SK-N-SH (cell line): ENCODE data around the gene FAM161A. TPM values are rescaled to one million over a fixed set of nuclear protein-coding genes. Genes with fewer than 3 reads are reported as not detected.

Experiments
- CTCF ChIA-PET: fragments of 300-600, 350-600 bp; formaldehyde crosslinking; extraction: SDS; loops from one replicate; lab custom pipeline; 2021; lab: Yijun Ruan, JAX
- POLR2A ChIA-PET: fragments of 350-600 bp; sonication (Branson Sonifier 250); formaldehyde crosslinking; extraction: SDS; loops from one replicate; lab custom pipeline; 2020; ENCODE audit warnings: antibody characterized with exemption, inconsistent platforms; lab: Yijun Ruan, JAX
- DNase-seq: peaks from one replicate; pipeline ENCODE4 v3.0.0; 2012
- H2AFZ ChIP-seq: fragments of 200-600 bp; sonication (generic); 2 replicates; pipeline ENCODE4 v1.8.1; 2016; ENCODE audit warnings: antibody characterized with exemption, mild to moderate bottlenecking, low read depth
- H3F3A ChIP-seq: fragments of 200-600 bp; sonication (generic); replicated peaks from 2 replicates; pipeline ENCODE3; 2016; ENCODE audit warnings: antibody characterized with exemption, mild to moderate bottlenecking; ENCODE audit not compliant: insufficient read depth
- H3K27ac ChIP-seq, 2 experiments: fragments of 200-500 bp in 1 of 2; fragments of 200-600 bp in 1 of 2; sonication (Bioruptor generic) in 1 of 2; sonication (generic), shearing (Covaris generic) in 1 of 2; 2 replicates each; pipeline versions ENCODE4 v1.5.1 to v1.6.1; 2014 to 2016; ENCODE audit warnings: low read depth in 2 of 2, inconsistent platforms in 1 of 2, low read length in 1 of 2, mild to moderate bottlenecking in 1 of 2, mixed read lengths in 1 of 2
- H3K27me3 ChIP-seq: fragments of 200-600 bp; sonication (generic), shearing (Covaris generic); 2 replicates; pipeline ENCODE4 v1.6.1; 2016; ENCODE audit warnings: mixed run types; ENCODE audit not compliant: insufficient read depth
- H3K36me3 ChIP-seq, 2 experiments: fragments of 200-500 bp in 1 of 2; fragments of 200-600 bp in 1 of 2; sonication (Bioruptor generic) in 1 of 2; sonication (generic) in 1 of 2; replicated peaks in 1 of 2; 2 replicates each; pipeline versions ENCODE3 to v1.5.1; 2014 to 2016; ENCODE audit warnings: low read length in 1 of 2, mild to moderate bottlenecking in 1 of 2; ENCODE audit not compliant: insufficient read depth in 2 of 2, control insufficient read depth in 1 of 2
- H3K4me1 ChIP-seq, 2 experiments: fragments of 200-500 bp in 1 of 2; fragments of 200-600 bp in 1 of 2; sonication (Bioruptor generic) in 1 of 2; sonication (generic), shearing (Covaris generic) in 1 of 2; 2 replicates each; pipeline versions ENCODE4 v1.5.1 to v1.6.1; 2014 to 2016; ENCODE audit warnings: low read depth in 1 of 2, low read length in 1 of 2, mixed run types in 1 of 2; ENCODE audit not compliant: insufficient read depth in 2 of 2, control insufficient read depth in 1 of 2
- H3K4me2 ChIP-seq: fragments of 200-600 bp; sonication (generic), shearing (Covaris generic); 2 replicates; pipeline ENCODE4 v1.6.1; 2017; ENCODE audit warnings: mixed run types
- H3K4me3 ChIP-seq, 2 experiments: fragments of 200-500 bp in 1 of 2; fragments of 200-600 bp in 1 of 2; sonication (Bioruptor generic) in 1 of 2; sonication (generic), shearing (Covaris generic) in 1 of 2; 2 replicates each; pipeline versions ENCODE4 v1.5.1 to v1.8.1; 2014 to 2016; ENCODE audit warnings: low read depth in 2 of 2, inconsistent platforms in 1 of 2, low read length in 1 of 2, mild to moderate bottlenecking in 1 of 2, mixed read lengths in 1 of 2, moderate library complexity in 1 of 2
- H3K79me2 ChIP-seq: fragments of 200-600 bp; sonication (generic); 2 replicates; pipeline ENCODE4 v1.8.1; 2017; ENCODE audit warnings: mild to moderate bottlenecking; ENCODE audit not compliant: insufficient read depth
- H3K9ac ChIP-seq: fragments of 200-600 bp; sonication (generic); 2 replicates; pipeline ENCODE4 v1.6.1; 2017; ENCODE audit warnings: mixed run types
- H3K9me2 ChIP-seq: fragments of 200-600 bp; sonication (generic); 2 replicates; pipeline ENCODE4 v1.6.1; 2017; ENCODE audit warnings: mixed run types
- H3K9me3 ChIP-seq: fragments of 200-600 bp; sonication (generic); 2 replicates; pipeline ENCODE4 v1.6.1; 2017; ENCODE audit warnings: mixed run types, mild to moderate bottlenecking, moderate library complexity
- H4K20me1 ChIP-seq: fragments of 200-600 bp; sonication (generic); 2 replicates; pipeline ENCODE4 v1.6.1; 2017; ENCODE audit warnings: mild to moderate bottlenecking, mixed run types; ENCODE audit not compliant: insufficient read depth
- CHD2 ChIP-seq: fragments of 150-350 bp; IDR thresholded peaks from 2 replicates; pipeline ENCODE4 v1.6.1; 2018; ENCODE audit warnings: low read length; ENCODE audit not compliant: partially characterized antibody
- FOSL2 ChIP-seq: IDR thresholded peaks from 2 replicates; pipeline ENCODE4 v1.4.0; 2012; ENCODE audit warnings: low read depth, mild to moderate bottlenecking, moderate library complexity, borderline replicate concordance
- FOXJ3 ChIP-seq: sonication (generic); formaldehyde crosslinking; IDR thresholded peaks from 2 replicates; pipeline ENCODE4 v1.5.1; 2020; ENCODE audit warnings: mild to moderate bottlenecking, missing genetic modification reagents
- FOXM1 ChIP-seq: IDR thresholded peaks from 2 replicates; pipeline ENCODE4 v1.4.0; 2012; ENCODE audit warnings: low read depth, mild to moderate bottlenecking
- GATA2 ChIP-seq: sonication (generic); formaldehyde crosslinking; IDR thresholded peaks from 2 replicates; pipeline ENCODE4 v1.5.0; 2020; ENCODE audit warnings: mild to moderate bottlenecking, missing genetic modification reagents
- MEF2A ChIP-seq: IDR thresholded peaks from 2 replicates; pipeline ENCODE4 v1.4.0; 2012; ENCODE audit warnings: low read depth, borderline replicate concordance
- MXI1 ChIP-seq: IDR thresholded peaks from 2 replicates; pipeline ENCODE4 v1.6.1; 2012; ENCODE audit warnings: mild to moderate bottlenecking, low read depth, low read length, improper control_type of control experiment
- NFIC ChIP-seq: IDR thresholded peaks from 2 replicates; pipeline ENCODE4 v1.4.0; 2012; ENCODE audit warnings: borderline replicate concordance
- NRF1 ChIP-seq: IDR thresholded peaks from 2 replicates; pipeline ENCODE4 v1.6.1; 2012; ENCODE audit warnings: low read depth, mild to moderate bottlenecking, low read length
- POLR2AphosphoS5 ChIP-seq: IDR thresholded peaks from 2 replicates; pipeline ENCODE4 v1.6.1; 2012; ENCODE audit warnings: low read depth, low read length
- REST ChIP-seq: IDR thresholded peaks from 2 replicates; pipeline ENCODE4 v1.6.1; 2012; ENCODE audit warnings: mild to moderate bottlenecking, low read depth, low read length, moderate library complexity
- TEAD4 ChIP-seq: IDR thresholded peaks from 2 replicates; pipeline ENCODE4 v1.4.0; 2012; ENCODE audit warnings: mild to moderate bottlenecking, borderline replicate concordance; ENCODE audit not compliant: insufficient read depth
- USF1 ChIP-seq: IDR thresholded peaks from 2 replicates; pipeline ENCODE4 v1.4.0; 2012; ENCODE audit warnings: low read depth, borderline replicate concordance
- USF2 ChIP-seq: fragments of 150-350 bp; IDR thresholded peaks from 2 replicates; pipeline ENCODE4 v1.6.1; 2017; ENCODE audit warnings: antibody characterized with exemption, low read length, low read depth, borderline replicate concordance
- YY1 ChIP-seq: IDR thresholded peaks from 2 replicates; pipeline ENCODE4 v1.4.0; 2012; ENCODE audit warnings: low read depth, mild to moderate bottlenecking
- WGBS: methylation state at CpG from one replicate; pipeline ENCODE4 v1.1.6; 2017; ENCODE audit warnings: low lambda C conversion rate; 5-methylcytosine and 5-hydroxymethylcytosine counted together
- polyA plus RNA-seq, 3 experiments: library from polyadenylated mRNA; depleted of rRNA; stranded (reverse); fragments of >200 nt; gene quantifications; 2 replicates each; pipeline ENCODE4 v1.2.3, GENCODE V29; 2012
- TF ChIP-seq, protein P1 (sequence below): fragments of 150-350 bp; IDR thresholded peaks from 2 replicates; pipeline ENCODE4 v1.6.1; 2016; ENCODE audit warnings: mild to moderate bottlenecking, low read depth, low read length

The FAM161A gene
- polyA plus RNA-seq, 1 of the 3 experiments (the other 2 are of a cell fraction): 0.90 TPM

DNA sequence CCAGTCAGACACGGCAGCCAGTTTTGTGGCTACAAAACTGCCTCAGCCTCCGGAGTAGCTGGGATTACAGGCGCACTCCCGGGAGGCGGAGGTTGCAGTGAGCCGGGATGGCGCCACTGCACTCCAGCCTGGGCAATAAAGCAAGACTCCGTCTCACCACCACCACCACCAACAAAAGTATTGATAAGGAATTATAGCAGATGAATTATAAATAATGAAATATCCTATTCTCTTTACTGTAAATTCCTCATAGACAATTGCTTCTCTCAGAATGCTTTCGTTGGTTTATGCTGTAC lies 1.4 kb upstream of the FAM161A start:
- no peaks in the 10 kb centered on the region for H3K79me2 ChIP-seq
- no peak for DNase-seq
- no peaks in the 10 kb centered on the region for H4K20me1 ChIP-seq
- TF ChIP-seq POLR2AphosphoS5 (no peak), USF2 (no peak), FOXM1 (no peak), NRF1 (no peak), FOSL2 (no peak), FOXJ3 (CRISPR knock-in tag) (no peak), TEAD4 (no peak), MEF2A (no peak)
- no peaks in the 10 kb centered on the region for H3K9me2 ChIP-seq
- H3K36me3 ChIP-seq: no peaks in the 10 kb centered on the region
- ChIA-PET POLR2A (no interaction called here), CTCF (interaction anchor here (0.8 to 1.4 kb wide), 5 partner anchors 11 to 320 kb away, joined by 3 to 6 read pairs (median 4); no protein-coding TSS in a partner anchor)
- H3K9ac ChIP-seq: peak overlapping the region; percentile 41; the same call in 1 of the 2 replicates
- H3K4me2 ChIP-seq: peak overlapping the region; percentile 91
- H3K27ac ChIP-seq: peak overlapping the region in 1 of 2 experiments; percentile 96; a peak in 2 of 4 replicates
- WGBS: 55% methylated on average over 4 of the region's 9 CpGs
- H3K27me3 ChIP-seq: no peaks in the 10 kb centered on the region
- H3F3A ChIP-seq: peaks cover 3% of the 10 kb centered on the region
- H2AFZ ChIP-seq: peak overlapping the region; percentile 91
- peaks cover 0 to 4% of the 10 kb centered on the region in 2 experiments; a peak in 1 of 4 replicates for H3K4me1 ChIP-seq
- no peaks in the 10 kb centered on the region for H3K9me3 ChIP-seq
- H3K4me3 ChIP-seq: peak overlapping the region; percentile 85 to 94

GRCh38 chr2:61854564-61855317 lies 881 bp upstream of the FAM161A start:
- Histone ChIP-seq H3K4me1 (peaks cover 0 to 4% of the 10 kb centered on the region in 2 experiments; a peak in 1 of 4 replicates), H3K9me2 (no peaks in the 10 kb centered on the region), H3K9ac (peak overlapping the region; percentile 41; the same call in 1 of the 2 replicates), H2AFZ (peak overlapping the region; percentile 91), H3F3A (peaks cover 3% of the 10 kb centered on the region), H3K4me2 (peak overlapping the region; percentile 91), H3K9me3 (no peaks in the 10 kb centered on the region), H3K79me2 (no peaks in the 10 kb centered on the region), H3K36me3 (no peaks in the 10 kb centered on the region), H4K20me1 (no peaks in the 10 kb centered on the region), H3K4me3 (peak overlapping the region; percentile 85 to 94), H3K27ac (peak overlapping the region; percentile 70 to 96), H3K27me3 (no peaks in the 10 kb centered on the region)
- peak; percentile 91 for DNase-seq
- CTCF ChIA-PET: interaction anchor here (0.8 to 1.9 kb wide), 6 partner anchors 12 to 320 kb away, joined by 3 to 6 read pairs (median 4); no protein-coding TSS in a partner anchor
- WGBS: 2% methylated on average over 20 of the region's 23 CpGs
- POLR2A ChIA-PET: interaction anchor here (1.5 to 1.6 kb wide), 2 partner anchors 9 to 91 kb away, joined by 3 to 6 read pairs; no protein-coding TSS in a partner anchor
- no peak for TF ChIP-seq NFIC
- TF ChIP-seq POLR2AphosphoS5: 0 out of 2 replicates have a peak, but pooled peaks have one; percentile 36
- no peak for TF ChIP-seq MEF2A
- peak; percentile 73; the same call in 1 of the 2 replicates for TF ChIP-seq USF1
- TF ChIP-seq, protein P1, sequence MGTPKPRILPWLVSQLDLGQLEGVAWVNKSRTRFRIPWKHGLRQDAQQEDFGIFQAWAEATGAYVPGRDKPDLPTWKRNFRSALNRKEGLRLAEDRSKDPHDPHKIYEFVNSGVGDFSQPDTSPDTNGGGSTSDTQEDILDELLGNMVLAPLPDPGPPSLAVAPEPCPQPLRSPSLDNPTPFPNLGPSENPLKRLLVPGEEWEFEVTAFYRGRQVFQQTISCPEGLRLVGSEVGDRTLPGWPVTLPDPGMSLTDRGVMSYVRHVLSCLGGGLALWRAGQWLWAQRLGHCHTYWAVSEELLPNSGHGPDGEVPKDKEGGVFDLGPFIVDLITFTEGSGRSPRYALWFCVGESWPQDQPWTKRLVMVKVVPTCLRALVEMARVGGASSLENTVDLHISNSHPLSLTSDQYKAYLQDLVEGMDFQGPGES: peak; percentile 72
- no peak for TF ChIP-seq USF2
- TF ChIP-seq CHD2: peak; percentile 64
- TF ChIP-seq FOSL2: no peak
- TF ChIP-seq GATA2 (CRISPR knock-in tag): no peak
- peak; percentile 22 for TF ChIP-seq YY1
- no peak for TF ChIP-seq NRF1
- TF ChIP-seq MXI1: peak; percentile 96
- no peak for TF ChIP-seq REST
